Activated CD4-positive, alpha-beta T cell treated with anti-CD3 and anti-CD28 coated beads for 24 hours (primary cell): ENCODE measurements around the gene NATD1.

Source experiments
- DNase-seq, 2 donors: peaks; one replicate each; pipeline ENCODE4 v3.0.0-alpha.2; 2020; ENCODE audit warnings: low read depth in 2 of 2

The NATD1 gene

GRCh38 chr17:21289902-21290571, 36.8 kb upstream of the NATD1 start:
- DNase-seq, result no peak

- DNase-seq, result no peak
These were observed 36.1 kb upstream of the NATD1 start for GRCh38 chr17:21289175-21289901.

GRCh38 chr17:21288571-21289017, 35.4 kb upstream of the NATD1 start:
- peak in 1 of 2 donors; percentile 26 for DNase-seq

- peak; percentile 92 to 93 for DNase-seq
These were observed 34.7 kb upstream of the NATD1 start for GRCh38 chr17:21287703-21288449.

GRCh38 chr17:21286909-21287702, 33.9 kb upstream of the NATD1 start:
- peak; percentile 18 to 27 for DNase-seq

- no peak for DNase-seq
These were observed 33.0 kb upstream of the NATD1 start for GRCh38 chr17:21286066-21286770.

GRCh38 chr17:21285164-21286065, 32.2 kb upstream of the NATD1 start:
- DNase-seq, result no peak

- DNase-seq, result peak; percentile 96 to 98
These were observed 31.3 kb upstream of the NATD1 start, which contains the start of gene MAP2K3 for GRCh38 chr17:21284319-21285163. MAP2K3 (plus strand) TSS chr17:21284711; CDS start chr17:21284921, 210 bp downstream.

GRCh38 chr17:21283482-21284318, 30.5 kb upstream of the NATD1 start:
- no peak for DNase-seq

- no peak for DNase-seq
These were observed 29.6 kb upstream of the NATD1 start for GRCh38 chr17:21282850-21283249.

- DNase-seq, result no peak
These were observed 29.0 kb upstream of the NATD1 start for GRCh38 chr17:21282231-21282630.

GRCh38 chr17:21280081-21280518, 26.9 kb upstream of the NATD1 start:
- DNase-seq, result peak; percentile 87 to 92

- DNase-seq, result no peak
These were observed 26.4 kb upstream of the NATD1 start for GRCh38 chr17:21279582-21279981.

- DNase-seq, result no peak
These were observed 26.0 kb upstream of the NATD1 start for GRCh38 chr17:21279198-21279535.

- DNase-seq, result no peak
These were observed 25.4 kb upstream of the NATD1 start for GRCh38 chr17:21278450-21279197.

- no peak for DNase-seq
These were observed 24.1 kb upstream of the NATD1 start for GRCh38 chr17:21277332-21277731.

GRCh38 chr17:21276264-21276588, 23.0 kb upstream of the NATD1 start:
- peak in 1 of 2 donors; percentile 17 for DNase-seq
